Right lobe of liver (tissue), 6 donors: ENCODE results near the gene ATP6V1C2. TPM values are rescaled to one million over a fixed set of nuclear protein-coding genes. Genes with fewer than 3 reads are reported as not detected.
A peak's percentile ranks its signal among the peaks of the same experiment; 100 is the strongest.

Source experiments
- ATAC-seq, 4 donors: fragments of 200-7000 bp; cut with Tn5 transposase; one replicate each; pipeline ENCODE4 v1.9.1; 2020; ENCODE audit warnings: mild to moderate bottlenecking in 4 of 4, moderate library complexity in 4 of 4
- DNase-seq, 3 donors: peaks; one replicate each; pipeline ENCODE4 v3.0.0-alpha.2; 2020
- H3K27ac ChIP-seq, 3 donors: fragments of 200-600 bp; one replicate each; pipeline ENCODE4 v1.8.0; 2022
- H3K27me3 ChIP-seq, 2 donors: fragments of 200-600 bp; one replicate each; pipeline ENCODE4 v1.8.0; 2022
- H3K36me3 ChIP-seq, 4 donors: fragments of 200-600 bp; sonication (generic) in 1 of 4; one replicate each; pipeline versions ENCODE4 v1.5.1 to v1.8.0; 2017 to 2022; ENCODE audit warnings: control low read depth in 1 of 4
- H3K4me1 ChIP-seq, 4 donors: fragments of 200-600 bp; sonication (generic) in 1 of 4; one replicate each; pipeline versions ENCODE4 v1.5.1 to v1.8.0; 2017 to 2022; ENCODE audit warnings: control low read depth in 1 of 4
- H3K4me3 ChIP-seq, 3 donors: fragments of 200-600 bp; one replicate each; pipeline ENCODE4 v1.8.0; 2022
- H3K9me3 ChIP-seq, 4 donors: fragments of 200-600 bp; sonication (generic) in 1 of 4; one replicate each; pipeline versions ENCODE4 v1.5.1 to v1.8.0; 2017 to 2022; ENCODE audit warnings: control low read depth in 1 of 4
- POLR2A ChIP-seq: fragments of 450-650 bp; IDR thresholded peaks from one replicate; pipeline ENCODE4 v1.6.1; 2017; ENCODE audit warnings: antibody characterized with exemption, mild to moderate bottlenecking
- WGBS: methylation state at CpG from one replicate; pipeline ENCODE4 v1.1.6; 2018; ENCODE audit warnings: low coverage, low lambda C conversion rate; ENCODE audit not compliant: insufficient coverage; ENCODE audit errors: missing lambda C conversion rate; 5-methylcytosine and 5-hydroxymethylcytosine counted together
- intact Hi-C, 2 donors: fragments of 100-400 bp; cut with DNase I; formaldehyde crosslinking; loops; one replicate each; pipeline versions ENCODE4 v1.11.2 to v1.14.1; 2022
- total RNA-seq, 6 experiments: library from RNA; depleted of rRNA in 2 of 6; stranded (reverse); fragments of >200 nt in 2 of 6; fragmentation: NEBNext Ultra II Directional in 3 of 6; extraction: Animal tissue kit (Norgen Biotek cat#: 25700) in 3 of 6; gene quantifications; one replicate each; pipeline versions ENCODE4 v1.1.0 to v1.2.4, GENCODE V29; 2016 to 2023
- TF ChIP-seq, protein P1 (sequence below), 4 donors: fragments of 200-600 bp in 3 of 4; fragments of 450-650 bp in 1 of 4; IDR thresholded peaks; one replicate each; pipeline versions ENCODE4 v1.5.1 to v1.8.0; 2016 to 2022; ENCODE audit warnings: antibody characterized with exemption in 4 of 4, mild to moderate bottlenecking in 2 of 4
- donor health status: DM: no; HTN: yes; CAD: no.
- donor health status: DM: no; HTN: no; CAD: no.
- donor health status: DM: no; HTN: no; CAD: no.
- donor health status: DM: no; HTN: yes; CAD: no.
- donor health status: DM: no; HTN: yes; CAD: no.

ATP6V1C2 gene
- total RNA-seq, 6 experiments from 2014 or later: 0.12 to 0.22 TPM; not detected in 4

DNA sequence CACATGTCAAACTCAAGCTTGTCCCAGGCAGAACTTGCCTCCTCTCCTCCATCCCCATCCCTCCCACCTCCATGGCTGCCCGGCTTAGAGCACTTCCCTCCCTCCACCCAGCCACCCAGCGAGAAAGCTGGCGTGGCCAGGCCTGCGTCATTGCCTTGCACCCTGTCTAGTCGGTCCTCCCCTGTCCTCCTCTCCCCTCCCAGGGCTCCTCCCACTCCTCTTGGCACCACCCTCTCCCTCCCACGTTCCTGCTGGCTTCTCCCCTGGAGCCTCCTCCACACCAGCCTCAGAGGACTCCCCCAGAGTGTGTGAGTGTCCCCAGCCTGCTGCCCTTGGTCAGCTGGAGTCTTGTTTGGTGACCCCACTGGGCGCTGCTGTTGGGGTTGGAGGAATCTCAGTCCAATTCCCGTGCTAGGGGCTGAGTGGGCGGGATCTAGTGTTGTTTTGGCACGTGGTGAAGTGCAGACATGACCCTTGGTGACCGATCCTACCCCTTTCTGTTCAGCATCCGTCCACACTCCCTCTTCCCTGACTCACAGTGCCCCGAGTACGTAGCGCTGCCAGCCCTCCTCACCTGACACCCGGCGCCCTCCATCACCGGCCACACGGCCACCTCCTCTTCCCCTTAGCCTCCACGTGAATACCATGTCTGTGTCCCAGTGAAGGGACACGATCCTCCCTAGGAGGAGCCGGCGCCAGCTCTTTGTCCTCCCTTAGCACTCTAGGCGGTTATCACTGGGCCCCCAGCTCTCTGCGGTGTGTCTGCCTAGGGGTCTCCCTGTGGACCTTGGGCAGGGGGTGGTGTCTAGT lies 41.4 kb downstream of the ATP6V1C2 start:
- DNase-seq (peak in 1 of 3 donors; percentile 44), ATAC-seq (peak in 2 of 4 donors; percentile 23 to 31)
- no peaks in the 10 kb centered on the region for H3K27me3 ChIP-seq
- 45% methylated on average over 18 of the region's 25 CpGs for WGBS
- no peak overlapping the region for H3K27ac ChIP-seq
- no peak for TF ChIP-seq POLR2A
- TF ChIP-seq, protein P1, sequence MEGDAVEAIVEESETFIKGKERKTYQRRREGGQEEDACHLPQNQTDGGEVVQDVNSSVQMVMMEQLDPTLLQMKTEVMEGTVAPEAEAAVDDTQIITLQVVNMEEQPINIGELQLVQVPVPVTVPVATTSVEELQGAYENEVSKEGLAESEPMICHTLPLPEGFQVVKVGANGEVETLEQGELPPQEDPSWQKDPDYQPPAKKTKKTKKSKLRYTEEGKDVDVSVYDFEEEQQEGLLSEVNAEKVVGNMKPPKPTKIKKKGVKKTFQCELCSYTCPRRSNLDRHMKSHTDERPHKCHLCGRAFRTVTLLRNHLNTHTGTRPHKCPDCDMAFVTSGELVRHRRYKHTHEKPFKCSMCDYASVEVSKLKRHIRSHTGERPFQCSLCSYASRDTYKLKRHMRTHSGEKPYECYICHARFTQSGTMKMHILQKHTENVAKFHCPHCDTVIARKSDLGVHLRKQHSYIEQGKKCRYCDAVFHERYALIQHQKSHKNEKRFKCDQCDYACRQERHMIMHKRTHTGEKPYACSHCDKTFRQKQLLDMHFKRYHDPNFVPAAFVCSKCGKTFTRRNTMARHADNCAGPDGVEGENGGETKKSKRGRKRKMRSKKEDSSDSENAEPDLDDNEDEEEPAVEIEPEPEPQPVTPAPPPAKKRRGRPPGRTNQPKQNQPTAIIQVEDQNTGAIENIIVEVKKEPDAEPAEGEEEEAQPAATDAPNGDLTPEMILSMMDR (IDR thresholded peaks at IDR 0.05): no peak
- intact Hi-C loops: no loop called here
- no peaks in the 10 kb centered on the region for H3K4me1 ChIP-seq
- no peaks in the 10 kb centered on the region for H3K36me3 ChIP-seq
- H3K9me3 ChIP-seq: no peaks in the 10 kb centered on the region
- no peak overlapping the region for H3K4me3 ChIP-seq

DNA sequence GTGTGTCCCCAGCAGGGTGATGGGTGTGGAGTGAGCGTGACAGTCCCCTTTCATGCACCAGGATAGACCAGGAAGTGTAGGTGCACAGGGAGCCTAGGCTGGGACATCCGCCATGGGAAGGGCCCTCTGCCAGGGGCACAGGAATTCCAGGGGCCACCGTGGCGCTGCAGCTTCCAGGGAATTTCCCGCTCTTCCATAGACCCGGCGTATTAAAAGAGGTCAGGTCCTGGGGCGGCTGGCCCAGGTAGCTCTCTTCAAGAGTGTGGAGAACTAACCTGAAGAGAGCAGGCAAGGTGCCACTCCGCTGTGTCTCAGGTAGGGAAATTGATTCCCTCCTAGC lies 42.0 kb downstream of the ATP6V1C2 start:
- TF ChIP-seq POLR2A: no peak
- TF ChIP-seq, protein P1 (IDR thresholded peaks at IDR 0.05): no peak
- ATAC-seq (no peak), DNase-seq (peak in 1 of 3 donors; percentile 45)
- no peak overlapping the region for H3K27ac ChIP-seq
- H3K4me1 ChIP-seq: no peaks in the 10 kb centered on the region
- no peaks in the 10 kb centered on the region for H3K9me3 ChIP-seq
- intact Hi-C loops: no loop called here
- WGBS: 77% methylated on average over 5 of the region's 9 CpGs
- no peaks in the 10 kb centered on the region for H3K36me3 ChIP-seq
- H3K4me3 ChIP-seq: no peak overlapping the region
- H3K27me3 ChIP-seq: no peaks in the 10 kb centered on the region

DNA sequence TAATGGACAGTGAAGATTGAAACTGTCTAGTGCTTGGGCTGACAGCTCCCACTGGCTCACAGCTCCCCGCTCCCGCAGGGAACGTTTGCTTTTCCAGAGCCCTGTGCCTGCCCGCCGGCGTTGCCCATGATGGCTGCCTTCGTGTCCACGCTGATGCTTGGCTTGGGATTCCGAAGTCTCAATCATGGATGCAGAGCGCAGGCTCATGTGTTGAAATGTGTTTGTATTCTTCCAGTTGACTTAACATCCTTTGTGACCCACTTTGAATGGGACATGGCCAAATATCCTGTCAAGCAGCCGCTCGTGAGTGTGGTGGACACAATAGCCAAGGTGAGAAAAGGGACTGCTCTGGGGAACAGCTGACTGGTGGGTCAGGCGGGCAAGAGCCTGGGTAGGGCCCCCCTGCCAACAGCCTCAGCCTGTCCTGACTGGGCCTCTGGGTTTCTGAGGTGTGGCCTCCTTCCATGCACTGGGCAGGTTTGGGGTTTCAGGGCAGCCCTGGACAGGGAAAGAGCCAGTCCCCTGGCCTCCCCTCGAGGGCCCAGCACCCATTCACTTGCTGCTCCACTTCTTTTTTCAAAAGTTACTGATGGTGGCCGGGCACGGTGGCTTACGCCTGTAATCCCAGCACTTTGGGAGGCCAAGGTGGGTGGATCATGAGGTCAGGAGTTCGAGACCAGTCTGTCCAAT lies 42.8 kb downstream of the ATP6V1C2 start:
- Histone ChIP-seq H3K27ac (no peak overlapping the region), H3K4me3 (no peak overlapping the region), H3K27me3 (no peaks in the 10 kb centered on the region), H3K4me1 (no peaks in the 10 kb centered on the region), H3K36me3 (no peaks in the 10 kb centered on the region), H3K9me3 (no peaks in the 10 kb centered on the region)
- no peak for ATAC-seq
- DNase-seq: no peak
- intact Hi-C loops: no loop called here
- TF ChIP-seq POLR2A: no peak
- TF ChIP-seq, protein P1 (IDR thresholded peaks at IDR 0.05): no peak
- WGBS: 71% methylated on average over 13 of the region's 18 CpGs

DNA sequence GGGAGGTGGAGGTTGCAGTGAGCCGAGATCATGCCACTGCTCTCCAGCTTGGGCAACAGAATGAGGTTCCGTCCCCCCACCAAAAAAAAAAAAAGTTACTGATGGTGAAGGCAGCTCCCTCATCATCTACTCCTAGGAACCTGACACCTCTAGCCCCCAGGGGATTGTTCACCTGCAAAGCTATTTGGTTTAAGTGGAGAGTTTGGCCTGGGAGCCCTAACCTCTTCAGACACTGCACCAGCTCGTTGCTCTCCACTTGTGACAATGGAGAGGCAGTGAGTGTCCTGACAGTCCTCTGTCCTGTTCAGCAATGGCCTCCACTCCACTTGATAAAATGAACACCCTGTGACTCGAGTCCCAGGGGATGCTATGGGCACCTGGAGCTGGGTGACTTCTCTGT lies 43.5 kb downstream of the ATP6V1C2 start:
- H3K27me3 ChIP-seq: no peaks in the 10 kb centered on the region
- no CpG with 5 or more reads among the region's 4 CpGs for WGBS
- DNase-seq: no peak

DNA sequence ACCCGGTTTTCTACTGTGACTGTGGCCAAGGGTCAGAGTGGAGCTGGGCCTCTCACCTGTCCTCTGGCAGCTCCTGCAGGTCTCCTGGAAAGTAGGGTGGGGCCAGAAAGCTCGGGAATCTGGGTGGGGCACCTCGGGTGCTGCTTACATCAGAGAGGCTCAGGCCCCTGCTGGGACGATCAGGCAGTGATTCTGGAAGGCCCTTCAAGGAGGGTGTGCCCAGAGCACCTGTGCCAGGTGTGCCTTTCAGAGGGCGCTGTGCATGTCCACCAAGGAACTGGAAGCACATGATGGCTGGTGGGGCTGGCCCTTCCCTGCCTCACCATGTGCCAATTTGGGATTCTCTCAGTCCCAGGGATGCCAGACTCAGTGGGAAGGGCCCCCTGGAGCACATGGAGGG lies 44.0 kb downstream of the ATP6V1C2 start:
- intact Hi-C loops: no loop called here
- H3K27ac ChIP-seq: no peak overlapping the region
- H3K27me3 ChIP-seq: no peaks in the 10 kb centered on the region
- no CpG with 5 or more reads among the region's 5 CpGs for WGBS
- ATAC-seq (no peak), DNase-seq (no peak)
- H3K4me3 ChIP-seq: no peak overlapping the region
- TF ChIP-seq, protein P1 (IDR thresholded peaks at IDR 0.05): no peak
- no peak for TF ChIP-seq POLR2A
- no peaks in the 10 kb centered on the region for H3K36me3 ChIP-seq
- H3K4me1 ChIP-seq: no peaks in the 10 kb centered on the region
- no peaks in the 10 kb centered on the region for H3K9me3 ChIP-seq

More for the DNA sequence above, 43.5 kb downstream of the ATP6V1C2 start:
- TF ChIP-seq POLR2A: no peak
- Histone ChIP-seq H3K27ac (no peak overlapping the region), H3K4me3 (no peak overlapping the region), H3K36me3 (no peaks in the 10 kb centered on the region), H3K9me3 (no peaks in the 10 kb centered on the region), H3K4me1 (no peaks in the 10 kb centered on the region)
- intact Hi-C loops: no loop called here
- ATAC-seq: no peak
